CD14-positive monocyte (primary cell): ENCODE data around the gene ICE1. TPM values are rescaled to one million over a fixed set of nuclear protein-coding genes. Genes with fewer than 3 reads are reported as not detected.

Experiments used
- DNase-seq, 3 donors: peaks; one replicate each; pipeline ENCODE4 v3.0.0-alpha.2; 2011 to 2022
- H2AFZ ChIP-seq: 2 replicates; pipeline ENCODE4 v1.6.0; 2012; ENCODE audit warnings: mild to moderate bottlenecking, low read depth, low read length, inconsistent platforms; ENCODE audit not compliant: insufficient read depth, poor library complexity, severe bottlenecking
- H3K27ac ChIP-seq, 2 donors: 1 replicate in 1 of 2; 2 replicates in 1 of 2; pipeline ENCODE4 v1.5.1; 2012 to 2013; ENCODE audit warnings: low read length in 2 of 2, control low read depth in 1 of 2, inconsistent platforms in 1 of 2, low read depth in 1 of 2, mild to moderate bottlenecking in 1 of 2
- H3K27me3 ChIP-seq, 2 donors: one replicate each; pipeline versions ENCODE4 v1.6.0 to v1.6.1; 2011 to 2013; ENCODE audit warnings: low read length in 2 of 2; ENCODE audit not compliant: control insufficient read depth in 2 of 2, insufficient read depth in 2 of 2
- H3K36me3 ChIP-seq, 2 donors: replicated peaks in 1 of 2; 1 replicate in 1 of 2; 2 replicates in 1 of 2; pipeline versions ENCODE4 v1.5.1 to v1.6.1; 2012 to 2013; ENCODE audit warnings: low read length in 2 of 2, control low read depth in 1 of 2, inconsistent platforms in 1 of 2, mild to moderate bottlenecking in 1 of 2; ENCODE audit not compliant: insufficient read depth in 2 of 2, control insufficient read depth in 1 of 2
- H3K4me1 ChIP-seq, 2 donors: 1 replicate in 1 of 2; 2 replicates in 1 of 2; pipeline versions ENCODE4 v1.5.1 to v1.6.1; 2012 to 2013; ENCODE audit warnings: low read length in 2 of 2, control low read depth in 1 of 2, inconsistent platforms in 1 of 2, mild to moderate bottlenecking in 1 of 2, moderate library complexity in 1 of 2; ENCODE audit not compliant: insufficient read depth in 2 of 2, control insufficient read depth in 1 of 2
- H3K4me2 ChIP-seq: replicated peaks from 2 replicates; pipeline ENCODE3; 2012; ENCODE audit warnings: low read length, moderate library complexity, mild to moderate bottlenecking; ENCODE audit not compliant: poor library complexity, severe bottlenecking; ENCODE audit errors: extremely low read depth
- H3K4me3 ChIP-seq, 3 experiments: fragments of 200-600 bp in 1 of 3; sonication (generic) in 1 of 3; replicated peaks in 1 of 3; 1 replicate in 2 of 3; 2 replicates in 1 of 3; pipeline ENCODE4 v1.5.1; 2011 to 2013; ENCODE audit warnings: low read length in 3 of 3, mild to moderate bottlenecking in 3 of 3, control low read depth in 2 of 3, low read depth in 2 of 3, inconsistent platforms in 1 of 3, moderate library complexity in 1 of 3
- H3K79me2 ChIP-seq: 2 replicates; pipeline ENCODE4 v1.6.0; 2012; ENCODE audit warnings: mild to moderate bottlenecking, control low read depth, inconsistent platforms, low read length, moderate library complexity; ENCODE audit not compliant: insufficient read depth
- H3K9ac ChIP-seq: 2 replicates; pipeline ENCODE4 v1.6.0; 2017; ENCODE audit warnings: low read length, mild to moderate bottlenecking; ENCODE audit not compliant: insufficient read depth, poor library complexity, severe bottlenecking
- H3K9me3 ChIP-seq, 2 donors: replicated peaks in 1 of 2; 1 replicate in 1 of 2; 2 replicates in 1 of 2; pipeline versions ENCODE4 v1.5.1 to v1.6.1; 2012 to 2013; ENCODE audit warnings: low read length in 2 of 2, control low read depth in 1 of 2; ENCODE audit not compliant: control insufficient read depth in 1 of 2, insufficient read depth in 1 of 2
- H4K20me1 ChIP-seq: 2 replicates; pipeline ENCODE4 v1.6.0; 2012; ENCODE audit warnings: mild to moderate bottlenecking, low read length, control low read depth, moderate library complexity; ENCODE audit not compliant: insufficient read depth
- H3K27ac Mint-ChIP-seq, 7 donors: one replicate each; pipeline ENCODE4 v1.8.0; 2020; ENCODE audit warnings: mild to moderate bottlenecking in 7 of 7, mixed read lengths in 7 of 7, moderate library complexity in 6 of 7, inconsistent platforms in 2 of 7
- H3K27me3 Mint-ChIP-seq, 3 donors: one replicate each; pipeline ENCODE4 v1.8.0; 2021 to 2022; ENCODE audit warnings: low read depth in 3 of 3, mild to moderate bottlenecking in 3 of 3, mixed read lengths in 3 of 3, moderate library complexity in 3 of 3, inconsistent platforms in 1 of 3
- H3K36me3 Mint-ChIP-seq, 2 donors: one replicate each; pipeline ENCODE4 v1.8.0; 2020; ENCODE audit warnings: mixed read lengths in 2 of 2, inconsistent platforms in 1 of 2, mild to moderate bottlenecking in 1 of 2
- H3K4me1 Mint-ChIP-seq: one replicate; pipeline ENCODE4 v1.8.0; 2020; ENCODE audit warnings: mild to moderate bottlenecking, mixed read lengths
- H3K4me3 Mint-ChIP-seq, 2 donors: one replicate each; pipeline ENCODE4 v1.8.0; 2020; ENCODE audit warnings: mild to moderate bottlenecking in 2 of 2, mixed read lengths in 2 of 2, moderate library complexity in 1 of 2
- H3K9me3 Mint-ChIP-seq, 7 donors: one replicate each; pipeline ENCODE4 v1.8.0; 2020 to 2022; ENCODE audit warnings: mixed read lengths in 7 of 7, mild to moderate bottlenecking in 6 of 7, moderate library complexity in 6 of 7, inconsistent platforms in 2 of 7
- WGBS: methylation state at CpG from one replicate; pipeline ENCODE4 v1.1.5; 2013; ENCODE audit warnings: missing lambda C conversion rate; ENCODE audit not compliant: insufficient coverage; 5-methylcytosine and 5-hydroxymethylcytosine counted together
- intact Hi-C, 2 donors: fragments of 100-400 bp; cut with micrococcal nuclease; formaldehyde crosslinking; loops; one replicate each; pipeline versions ENCODE4 v1.15.0 to v1.15.1; 2023
- polyA plus RNA-seq, 3 donors: library from polyadenylated mRNA; depleted of rRNA in 1 of 3; unstranded in 2 of 3; stranded (reverse) in 1 of 3; fragments of 300-500 nt in 2 of 3; fragments of >200 nt in 1 of 3; fragmentation: Illumina TruSeq in 2 of 3; gene quantifications; 1 replicate in 2 of 3; 2 replicates in 1 of 3; pipeline ENCODE4 v1.2.3, GENCODE V29; 2012 to 2021
- TF ChIP-seq, protein P1 (sequence below): fragments of 200-600 bp; IDR thresholded peaks from one replicate; pipeline ENCODE4 v1.8.0; 2022; ENCODE audit warnings: antibody characterized with exemption, mild to moderate bottlenecking

ICE1 gene
- polyA plus RNA-seq, 3 donors = 2.4 to 8.2 (median 6.4) TPM

DNA sequence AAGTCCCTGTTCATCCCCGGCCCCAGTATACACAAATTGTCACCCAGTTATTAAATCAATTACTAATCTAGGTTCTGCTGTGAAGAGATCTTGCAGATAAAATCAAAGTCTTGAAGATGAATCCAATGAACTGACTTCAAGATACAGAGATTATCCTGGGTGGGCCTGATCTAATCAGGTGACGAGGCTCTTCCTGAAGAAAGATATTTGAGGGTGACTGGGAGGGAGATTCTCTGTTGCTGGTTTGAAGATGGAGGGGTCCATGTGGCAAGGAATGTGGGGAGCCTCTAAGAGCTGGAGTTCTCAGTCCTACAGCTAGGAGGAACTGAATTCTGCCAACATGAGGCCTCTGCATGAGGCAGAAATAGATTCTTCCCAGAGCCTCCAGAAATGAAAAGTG is 36.1 kb upstream of the ICE1 start:
- H3K36me3 ChIP-seq = no peaks in the 10 kb centered on the region
- no peak overlapping the region for H3K4me3 ChIP-seq
- H3K4me1 Mint-ChIP-seq = no peaks in the 10 kb centered on the region
- TF ChIP-seq, protein P1, sequence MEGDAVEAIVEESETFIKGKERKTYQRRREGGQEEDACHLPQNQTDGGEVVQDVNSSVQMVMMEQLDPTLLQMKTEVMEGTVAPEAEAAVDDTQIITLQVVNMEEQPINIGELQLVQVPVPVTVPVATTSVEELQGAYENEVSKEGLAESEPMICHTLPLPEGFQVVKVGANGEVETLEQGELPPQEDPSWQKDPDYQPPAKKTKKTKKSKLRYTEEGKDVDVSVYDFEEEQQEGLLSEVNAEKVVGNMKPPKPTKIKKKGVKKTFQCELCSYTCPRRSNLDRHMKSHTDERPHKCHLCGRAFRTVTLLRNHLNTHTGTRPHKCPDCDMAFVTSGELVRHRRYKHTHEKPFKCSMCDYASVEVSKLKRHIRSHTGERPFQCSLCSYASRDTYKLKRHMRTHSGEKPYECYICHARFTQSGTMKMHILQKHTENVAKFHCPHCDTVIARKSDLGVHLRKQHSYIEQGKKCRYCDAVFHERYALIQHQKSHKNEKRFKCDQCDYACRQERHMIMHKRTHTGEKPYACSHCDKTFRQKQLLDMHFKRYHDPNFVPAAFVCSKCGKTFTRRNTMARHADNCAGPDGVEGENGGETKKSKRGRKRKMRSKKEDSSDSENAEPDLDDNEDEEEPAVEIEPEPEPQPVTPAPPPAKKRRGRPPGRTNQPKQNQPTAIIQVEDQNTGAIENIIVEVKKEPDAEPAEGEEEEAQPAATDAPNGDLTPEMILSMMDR = no peak
- 80% methylated on average over 1 of the region's 2 CpGs for WGBS
- intact Hi-C loops = no loop called here
- H3K9me3 ChIP-seq = peaks cover 0 to 2% of the 10 kb centered on the region in 2 donors
- H2AFZ ChIP-seq = no peak overlapping the region
- no peak overlapping the region for H3K4me3 Mint-ChIP-seq
- H3K4me2 ChIP-seq = no peak overlapping the region
- H3K27me3 Mint-ChIP-seq = peaks cover 0 to 6% (median 5%) of the 10 kb centered on the region in 3 donors
- no peak overlapping the region for H3K9ac ChIP-seq
- H3K36me3 Mint-ChIP-seq = no peaks in the 10 kb centered on the region
- no peaks in the 10 kb centered on the region for H3K27me3 ChIP-seq
- H3K9me3 Mint-ChIP-seq = peaks cover 2 to 16% (median 7%) of the 10 kb centered on the region in 7 donors
- no peak for DNase-seq
- H3K27ac Mint-ChIP-seq = no peak overlapping the region
- H3K27ac ChIP-seq = no peak overlapping the region
- no peaks in the 10 kb centered on the region for H3K4me1 ChIP-seq
- no peaks in the 10 kb centered on the region for H3K79me2 ChIP-seq
- H4K20me1 ChIP-seq = no peaks in the 10 kb centered on the region

DNA sequence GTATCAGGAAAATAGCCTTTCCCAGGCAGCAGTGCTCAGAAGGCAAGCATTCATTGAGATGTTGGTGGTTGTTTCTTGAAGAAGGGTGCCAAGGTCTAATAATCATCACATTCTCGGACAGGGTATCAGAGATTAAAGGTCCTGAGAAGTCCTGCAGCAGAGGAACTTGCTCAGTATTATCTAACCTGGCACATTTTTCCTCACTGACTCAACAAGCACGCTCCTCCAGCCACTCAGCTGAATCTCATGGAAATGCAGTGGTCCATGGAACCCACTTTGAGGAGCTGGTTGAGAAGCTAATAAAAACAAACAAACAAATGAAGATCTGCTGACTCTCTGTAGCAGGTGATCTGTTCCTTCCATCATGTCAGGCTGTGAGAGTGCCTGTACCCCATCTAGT is 35.3 kb upstream of the ICE1 start:
- no peaks in the 10 kb centered on the region for H3K4me1 ChIP-seq
- H3K4me2 ChIP-seq = no peak overlapping the region
- H2AFZ ChIP-seq = no peak overlapping the region
- peaks cover 2 to 16% (median 6%) of the 10 kb centered on the region in 7 donors for H3K9me3 Mint-ChIP-seq
- H4K20me1 ChIP-seq = no peaks in the 10 kb centered on the region
- intact Hi-C loops = no loop called here
- H3K27me3 Mint-ChIP-seq = peaks cover 0 to 6% (median 5%) of the 10 kb centered on the region in 3 donors
- no peaks in the 10 kb centered on the region for H3K79me2 ChIP-seq
- H3K4me3 ChIP-seq = no peak overlapping the region
- no peaks in the 10 kb centered on the region for H3K36me3 Mint-ChIP-seq
- H3K4me1 Mint-ChIP-seq = no peaks in the 10 kb centered on the region
- TF ChIP-seq, protein P1 = no peak
- no peak overlapping the region for H3K27ac ChIP-seq
- peaks cover 0 to 2% of the 10 kb centered on the region in 2 donors for H3K9me3 ChIP-seq
- H3K27ac Mint-ChIP-seq = no peak overlapping the region
- no peak overlapping the region for H3K9ac ChIP-seq
- no peaks in the 10 kb centered on the region for H3K27me3 ChIP-seq
- DNase-seq = no peak
- H3K36me3 ChIP-seq = no peaks in the 10 kb centered on the region
- H3K4me3 Mint-ChIP-seq = no peak overlapping the region
- 86% methylated on average over 1 of the region's 2 CpGs for whole genome bisulfite sequencing
